ENCODE data around the gene NXF1. TPM values are rescaled to one million over a fixed set of nuclear protein-coding genes. Genes with fewer than 3 reads are reported as not detected.
"Not testable (repeated sequence)": the region's sequence is repeated elsewhere in the genome, so short reads cannot be mapped to it uniquely, and the experiment has no call there.

The NXF1 gene
- total RNA-seq, 1 donor from 2014 or later, result 134 TPM

DNA sequence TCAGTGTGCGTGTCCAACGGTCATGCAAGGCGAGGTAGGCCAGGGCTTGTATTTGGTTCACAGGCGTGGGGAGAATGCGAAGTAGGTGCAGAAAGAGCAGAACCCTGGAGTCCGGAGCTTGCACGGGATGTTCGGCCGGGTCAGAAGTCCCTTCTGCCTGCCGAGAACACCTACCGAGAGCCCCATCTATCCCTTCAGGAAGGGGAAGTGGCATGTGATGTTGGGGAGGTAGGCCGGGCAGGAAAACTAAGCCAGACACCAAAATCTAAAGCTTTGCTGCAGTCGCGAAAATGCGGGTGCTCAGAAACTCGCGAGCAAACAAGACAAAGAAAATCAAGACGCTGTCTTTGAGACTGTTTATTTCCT, 34.5 kb downstream of the NXF1 start:
- peaks cover 29% of the 10 kb centered on the region for H3K36me3 Mint-ChIP-seq (ENCODE audit: low read depth)
- intact Hi-C loops (cut with micrococcal nuclease), result loop anchor here (1.0 to 5.0 kb wide), 7 partner anchors 9 to 178 kb away; partner anchors contain the start of genes HNRNPUL2, POLR2G, TMEM179B and TUT1
- peak; percentile 33 for DNase-seq (ENCODE audit: low spot score)
- no peaks in the 10 kb centered on the region for H3K9me3 Mint-ChIP-seq
- no peaks in the 10 kb centered on the region for H3K27me3 Mint-ChIP-seq (ENCODE audit: low read depth)
- H3K4me1 Mint-ChIP-seq (ENCODE audit: low read depth), result peaks cover 13% of the 10 kb centered on the region
- H3K4me3 Mint-ChIP-seq (ENCODE audit: low read depth), result peak overlapping the region; percentile 88
- peak overlapping the region; percentile 92 for H3K27ac Mint-ChIP-seq

DNA sequence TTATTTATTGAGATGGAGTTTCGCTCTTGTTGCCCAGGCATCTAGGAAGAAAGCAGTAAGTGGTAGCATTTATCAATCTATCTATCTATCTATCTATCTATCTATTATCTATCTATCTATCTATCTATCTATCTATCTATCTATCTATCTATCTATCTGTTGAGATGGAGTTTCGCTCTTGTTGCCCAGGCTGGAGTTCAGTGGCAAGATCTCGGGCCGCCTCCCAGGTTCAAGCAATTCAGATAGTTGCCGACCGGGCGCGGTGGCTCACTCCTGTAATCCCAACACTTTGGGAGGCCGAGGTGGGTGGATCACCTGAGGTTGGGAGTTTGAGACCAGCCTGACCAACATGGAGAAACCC, 44.4 kb downstream of the NXF1 start:
- H3K9me3 Mint-ChIP-seq; H3K27me3 Mint-ChIP-seq (ENCODE audit: low read depth); DNase-seq (ENCODE audit: low spot score): not testable (repeated sequence)
- Mint-ChIP-seq H3K4me1 (ENCODE audit: low read depth) (peaks cover 11% of the 10 kb centered on the region), H3K27ac (peak overlapping the region; percentile 60), H3K4me3 (ENCODE audit: low read depth) (peak overlapping the region; percentile 91), H3K36me3 (ENCODE audit: low read depth) (peaks cover 17% of the 10 kb centered on the region)
- intact Hi-C loops (cut with micrococcal nuclease), result loop anchor here (1.0 kb wide), 2 partner anchors 8 to 10 kb away; partner anchors contain the start of gene TAF6L

DNA sequence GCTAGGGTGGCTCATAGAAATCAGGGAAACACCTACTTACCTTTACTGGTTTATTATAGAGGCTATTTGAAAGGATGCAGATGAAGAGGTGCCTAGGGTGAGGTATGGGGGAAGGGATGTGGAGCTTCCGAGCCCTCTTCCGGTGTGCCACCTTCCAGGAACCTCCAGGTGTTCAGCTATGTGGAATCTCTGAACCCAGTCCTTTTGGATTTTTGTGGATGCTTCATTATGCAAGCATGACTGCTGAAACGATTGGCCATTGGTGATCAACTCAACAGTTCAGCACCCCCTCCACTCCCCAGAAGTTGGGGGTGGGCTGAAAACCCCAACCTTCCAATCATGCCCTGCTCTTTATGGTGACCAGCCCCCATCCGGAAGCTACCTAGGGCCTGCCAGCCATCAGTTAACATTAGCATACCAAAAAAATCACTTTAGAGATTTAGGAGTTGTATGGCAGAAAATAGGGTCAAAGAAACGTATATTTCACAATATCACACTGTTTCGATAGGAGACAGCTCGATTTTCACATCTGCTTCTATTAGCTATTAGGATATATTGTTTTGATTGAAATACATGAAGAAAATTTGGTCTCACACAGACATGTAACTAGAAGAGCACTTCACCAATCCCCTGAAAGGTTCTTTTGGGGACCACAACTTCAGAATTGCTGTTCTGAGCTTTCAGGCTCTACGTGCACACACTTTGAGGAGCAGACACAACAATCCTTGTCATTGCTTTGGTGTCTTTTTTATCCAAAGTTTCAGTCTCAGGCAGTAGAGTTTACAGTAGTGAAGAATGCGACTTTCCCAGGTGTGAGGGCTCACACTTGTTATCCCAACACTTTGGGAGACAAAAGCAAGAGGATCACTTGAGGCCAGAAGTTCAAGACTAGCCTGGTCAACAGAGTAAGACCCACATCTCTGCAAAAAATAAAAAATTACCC, 47.1 kb downstream of the NXF1 start:
- H3K36me3 Mint-ChIP-seq (ENCODE audit: low read depth), result peaks cover 6% of the 10 kb centered on the region
- no peak overlapping the region for H3K4me3 Mint-ChIP-seq (ENCODE audit: low read depth)
- no peaks in the 10 kb centered on the region for H3K27me3 Mint-ChIP-seq (ENCODE audit: low read depth)
- peaks cover 11% of the 10 kb centered on the region for H3K4me1 Mint-ChIP-seq (ENCODE audit: low read depth)
- intact Hi-C loops (cut with micrococcal nuclease), result no loop called here
- DNase-seq (ENCODE audit: low spot score), result no peak
- H3K9me3 Mint-ChIP-seq, result no peaks in the 10 kb centered on the region
- H3K27ac Mint-ChIP-seq, result no peak overlapping the region

DNA sequence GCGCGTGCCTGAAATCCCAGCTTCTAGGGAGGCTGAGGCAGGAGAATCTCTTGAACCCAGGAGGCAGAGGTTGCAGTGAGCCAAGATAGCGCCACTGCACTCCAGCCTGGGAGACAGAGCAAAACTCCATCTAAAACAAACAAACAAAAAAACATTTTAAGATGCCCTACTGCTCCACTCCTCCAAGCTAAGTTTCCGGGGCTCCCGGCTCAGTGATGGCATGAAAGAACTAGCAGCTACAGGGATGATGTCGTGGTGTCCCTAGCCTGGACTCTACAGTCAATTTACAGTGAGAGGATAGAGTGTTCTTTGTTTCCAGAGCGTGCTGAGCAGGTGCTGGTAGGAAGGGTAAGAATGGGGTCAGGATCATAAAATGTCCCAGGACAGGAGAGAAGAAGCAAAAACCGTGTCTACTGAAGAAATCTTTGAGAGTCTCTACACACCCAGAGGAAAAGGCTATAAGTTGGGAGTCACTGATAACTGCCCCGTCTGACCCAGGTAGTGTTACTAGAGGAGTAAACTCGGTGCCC, 50.1 kb downstream of the NXF1 start:
- intact Hi-C loops (cut with micrococcal nuclease), result loop anchor here (2.0 kb wide), 1 partner anchor 50 kb away; the partner anchor contains the start of gene NXF1
- Mint-ChIP-seq H3K27ac (no peak overlapping the region), H3K36me3 (ENCODE audit: low read depth) (peaks cover 3% of the 10 kb centered on the region)

DNA sequence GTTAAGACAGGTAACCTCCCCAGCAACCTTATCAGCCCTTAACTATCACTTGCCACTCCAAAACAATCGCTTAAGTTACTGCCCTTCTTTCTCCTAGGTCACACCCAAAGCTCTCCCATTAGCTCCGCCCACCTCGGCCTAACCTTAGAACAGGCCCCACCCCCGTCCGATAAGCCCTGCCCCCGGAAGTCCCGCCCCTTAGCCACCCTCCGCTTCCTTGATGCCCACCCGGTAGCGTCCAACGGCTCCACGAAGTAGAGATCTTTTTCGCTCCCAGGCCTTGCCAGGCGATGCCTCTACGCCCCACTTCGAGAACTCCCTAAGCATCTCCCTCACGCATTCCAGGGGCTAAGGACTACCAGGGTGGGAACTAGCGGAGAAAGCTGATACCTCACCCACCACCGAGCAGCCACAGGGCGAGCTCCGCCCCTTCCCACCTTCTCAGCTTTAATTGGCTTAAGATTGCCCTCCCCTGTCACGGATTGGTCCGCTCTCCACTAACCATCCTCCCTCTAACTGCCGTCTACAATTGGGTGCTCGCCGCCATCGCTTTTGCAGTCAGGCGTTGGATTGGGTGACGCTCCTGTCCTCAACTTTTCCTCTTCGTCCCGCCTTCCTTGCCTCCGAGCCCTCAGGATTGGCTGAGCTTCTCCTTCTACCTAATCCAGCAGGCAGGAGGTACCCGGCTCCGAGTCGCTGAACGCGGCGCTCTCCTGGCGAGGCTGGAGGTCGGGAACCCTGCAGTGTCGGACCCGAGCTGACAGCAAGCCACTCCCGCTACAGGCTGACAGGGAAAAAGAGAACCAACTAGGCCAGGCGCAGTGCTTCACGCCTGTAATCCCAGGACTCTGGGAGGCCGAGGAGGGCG, 51.3 kb downstream of the NXF1 start, which contains the start of gene ZBTB3:
Gene ZBTB3, minus strand, starts transcription at position 425 of the 868 bp plus-strand sequence. CDS start 496 bp downstream, outside the sequence.
- Mint-ChIP-seq H3K4me3 (ENCODE audit: low read depth) (peak within 1 kb of the TSS; percentile 85), H3K9me3 (no peaks in the 10 kb centered on the region), H3K27me3 (ENCODE audit: low read depth) (no peaks in the 10 kb centered on the region), H3K36me3 (ENCODE audit: low read depth) (peaks cover 8% of the 10 kb centered on the region), H3K4me1 (ENCODE audit: low read depth) (peaks cover 5% of the 10 kb centered on the region), H3K27ac (peak within 1 kb of the TSS; percentile 93)
- intact Hi-C loops (cut with micrococcal nuclease), result loop anchor here (1.0 to 2.0 kb wide), 6 partner anchors 7 to 77 kb away; partner anchors contain the start of genes NXF1, POLR2G, TAF6L and TMEM179B
- peak; percentile 98 for DNase-seq (ENCODE audit: low spot score)

More for the DNA sequence above, 50.1 kb downstream of the NXF1 start:
- Mint-ChIP-seq H3K27me3 (ENCODE audit: low read depth) (no peaks in the 10 kb centered on the region), H3K9me3 (no peaks in the 10 kb centered on the region), H3K4me3 (ENCODE audit: low read depth) (peak overlapping the region; percentile 33), H3K4me1 (ENCODE audit: low read depth) (peaks cover 3% of the 10 kb centered on the region)
- DNase-seq (ENCODE audit: low spot score), result no peak

DNA sequence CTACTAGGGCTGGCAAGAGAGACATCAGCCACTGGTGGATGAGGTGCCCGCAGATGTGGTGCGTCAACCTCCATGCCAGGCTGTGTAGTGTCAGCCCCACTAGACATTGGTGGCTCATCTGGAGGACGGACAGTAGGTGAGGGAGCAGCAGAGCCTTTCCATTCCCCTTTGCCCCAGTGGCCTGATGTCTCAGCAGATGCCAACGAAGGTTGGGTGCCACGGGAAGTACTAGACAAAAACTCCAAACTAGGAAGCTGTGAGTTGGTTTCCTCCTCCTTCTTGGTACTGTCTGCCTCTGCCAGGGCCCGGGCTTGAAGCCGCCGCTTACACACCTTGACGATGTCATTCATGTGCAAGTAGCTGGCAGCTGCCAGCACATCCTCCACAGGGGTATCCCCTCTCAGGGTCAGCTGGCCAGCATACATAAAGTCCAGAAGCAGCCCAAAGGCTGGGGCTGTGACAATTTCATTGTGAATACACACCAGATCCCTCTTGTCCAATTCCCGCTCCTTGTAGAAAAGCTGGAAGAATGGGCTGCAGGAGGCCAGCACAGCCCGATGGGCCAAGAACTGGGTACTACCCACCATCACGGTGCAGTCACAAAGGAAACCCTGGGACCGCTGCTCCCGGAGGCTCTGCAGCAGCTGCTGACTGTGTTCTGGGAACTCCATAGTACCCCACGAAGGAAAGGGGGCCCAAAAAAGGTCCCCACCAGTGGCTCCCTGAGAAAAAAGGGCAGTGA, 52.1 kb downstream of the NXF1 start:
- peaks cover 7% of the 10 kb centered on the region for H3K4me1 Mint-ChIP-seq (ENCODE audit: low read depth)
- DNase-seq (ENCODE audit: low spot score), result no peak
- peaks cover 11% of the 10 kb centered on the region for H3K36me3 Mint-ChIP-seq (ENCODE audit: low read depth)
- H3K9me3 Mint-ChIP-seq, result no peaks in the 10 kb centered on the region
- H3K4me3 Mint-ChIP-seq (ENCODE audit: low read depth), result peak overlapping the region; percentile 85
- intact Hi-C loops (cut with micrococcal nuclease), result loop anchor here (1.0 to 2.0 kb wide), 2 partner anchors 8 to 24 kb away; partner anchors contain the start of genes POLR2G and TTC9C
- H3K27ac Mint-ChIP-seq, result peak overlapping the region; percentile 93
- no peaks in the 10 kb centered on the region for H3K27me3 Mint-ChIP-seq (ENCODE audit: low read depth)

DNA sequence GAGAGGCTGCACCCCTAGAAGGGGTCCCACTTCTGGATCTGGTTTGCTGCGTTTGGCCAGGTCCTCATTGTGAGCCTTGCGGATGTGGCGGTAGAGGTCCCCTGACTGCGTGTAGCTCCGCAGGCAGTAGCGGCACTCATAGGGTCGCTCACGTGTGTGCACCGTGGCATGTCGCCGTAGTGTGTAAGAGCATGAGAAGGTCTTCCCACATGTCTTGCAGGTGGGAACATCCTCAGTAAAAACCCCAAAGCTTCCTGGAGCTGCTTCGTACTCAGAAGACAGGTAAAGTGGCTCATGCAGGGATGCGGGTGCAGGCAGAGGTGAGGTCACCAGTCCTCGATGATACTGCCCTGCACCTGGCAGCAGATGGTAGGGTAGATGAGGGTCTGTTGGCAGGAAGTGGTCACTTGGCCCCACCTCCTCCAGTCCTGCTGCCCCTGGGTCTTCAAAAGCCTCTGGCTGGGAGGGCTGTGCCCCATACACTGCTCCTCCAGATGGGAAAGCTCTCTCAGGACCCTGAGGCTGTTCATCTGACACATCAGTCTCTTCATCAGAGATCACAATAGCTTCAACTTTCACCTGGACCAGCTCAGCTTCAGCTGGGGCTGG, 53.0 kb downstream of the NXF1 start:
- Mint-ChIP-seq H3K9me3 (no peaks in the 10 kb centered on the region), H3K4me1 (ENCODE audit: low read depth) (peaks cover 7% of the 10 kb centered on the region), H3K27me3 (ENCODE audit: low read depth) (no peaks in the 10 kb centered on the region), H3K4me3 (ENCODE audit: low read depth) (no peak overlapping the region), H3K27ac (peak overlapping the region; percentile 46), H3K36me3 (ENCODE audit: low read depth) (peaks cover 11% of the 10 kb centered on the region)
- DNase-seq (ENCODE audit: low spot score), result no peak
- intact Hi-C loops (cut with micrococcal nuclease), result loop anchor here (2.0 kb wide), 1 partner anchor 23 kb away; the partner anchor contains the start of gene TTC9C

DNA sequence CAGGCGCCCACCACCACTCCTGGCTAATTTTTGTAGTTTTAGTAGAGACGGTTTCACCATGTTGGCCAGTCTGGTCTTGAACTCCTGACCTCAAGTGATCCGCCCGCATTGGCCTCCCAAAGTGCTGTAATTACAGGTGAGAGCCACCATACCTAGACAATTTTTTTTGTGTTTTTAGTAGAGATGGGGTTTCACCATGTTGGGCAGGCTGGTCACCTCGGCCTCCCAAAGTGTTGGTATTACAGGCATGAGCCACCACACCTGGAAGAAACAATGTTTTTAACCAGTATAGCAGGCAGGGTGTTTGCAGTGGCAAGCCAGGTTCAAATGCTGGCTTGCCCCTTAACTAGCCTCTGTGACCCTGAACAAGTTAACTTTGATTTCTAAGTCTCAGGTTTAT, 55.3 kb downstream of the NXF1 start:
- DNase-seq (ENCODE audit: low spot score); H3K27ac Mint-ChIP-seq; intact Hi-C loops (cut with micrococcal nuclease); H3K9me3 Mint-ChIP-seq; H3K4me3 Mint-ChIP-seq (ENCODE audit: low read depth); H3K4me1 Mint-ChIP-seq (ENCODE audit: low read depth); H3K27me3 Mint-ChIP-seq (ENCODE audit: low read depth): not testable (repeated sequence)
- peaks cover 11% of the 10 kb centered on the region for H3K36me3 Mint-ChIP-seq (ENCODE audit: low read depth)

DNA sequence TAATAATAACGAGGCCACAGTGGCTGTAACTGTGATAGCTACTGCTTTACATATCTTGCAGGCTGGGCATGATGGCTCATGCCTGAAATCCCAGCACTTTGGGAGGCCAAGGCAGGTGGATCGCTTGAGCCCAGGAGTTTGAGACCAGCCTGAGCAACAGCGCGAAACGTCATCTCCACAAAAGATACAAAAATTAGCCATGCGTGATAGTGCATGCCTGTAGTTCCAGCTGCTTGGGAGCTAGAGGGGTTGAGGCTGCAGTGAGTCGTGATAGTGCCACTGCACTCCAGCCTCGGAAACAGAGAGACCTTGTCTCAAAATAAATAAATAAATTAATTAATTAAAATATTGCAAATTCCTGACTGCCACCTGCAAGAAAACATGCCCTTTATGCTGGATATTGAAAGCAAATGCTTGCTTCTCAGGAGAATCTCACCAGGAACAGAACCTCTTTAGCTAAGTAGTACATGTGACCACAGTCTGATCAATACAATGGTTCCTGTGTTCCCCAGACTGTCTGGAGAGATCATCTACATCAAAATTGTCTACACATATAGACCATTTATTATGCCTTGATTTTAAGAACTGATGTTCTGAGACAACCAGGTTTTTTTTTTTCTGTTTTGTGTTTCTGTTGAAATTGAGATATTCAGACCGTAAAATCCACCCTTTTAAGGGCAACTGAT, 57.6 kb downstream of the NXF1 start:
- Mint-ChIP-seq H3K4me3 (ENCODE audit: low read depth) (no peak overlapping the region), H3K27me3 (ENCODE audit: low read depth) (no peaks in the 10 kb centered on the region), H3K4me1 (ENCODE audit: low read depth) (peaks cover 4% of the 10 kb centered on the region), H3K36me3 (ENCODE audit: low read depth) (peaks cover 11% of the 10 kb centered on the region), H3K27ac (no peak overlapping the region), H3K9me3 (no peaks in the 10 kb centered on the region)
- intact Hi-C loops (cut with micrococcal nuclease), result no loop called here
- DNase-seq (ENCODE audit: low spot score), result no peak
